Measurements from ENCODE around the gene ATP1A2.

ATP1A2 gene

DNA sequence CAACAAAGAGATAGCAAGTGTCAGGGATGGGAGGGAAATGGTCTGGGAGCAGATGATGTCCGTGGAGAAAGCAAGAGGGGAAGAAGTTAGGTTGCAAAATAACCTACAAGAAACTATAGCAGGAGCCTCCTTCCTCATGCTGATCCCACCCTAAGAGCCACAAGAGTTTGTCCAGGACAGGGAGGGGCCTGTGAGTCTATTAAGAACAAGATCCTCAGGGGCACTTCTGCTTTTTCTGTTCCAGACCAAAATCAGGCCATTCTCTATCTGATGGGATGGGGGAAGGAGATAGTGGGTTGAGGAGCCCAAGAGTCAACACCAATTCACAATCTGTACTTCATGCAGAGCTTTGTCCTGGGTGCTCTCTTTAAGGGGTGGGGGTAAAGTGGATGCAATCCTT, 28.1 kb downstream of the ATP1A2 start:
- H3K9me3 ChIP-seq (ENCODE audit: control insufficient read depth, insufficient read depth, low read depth, low read length): no peaks in the 10 kb centered on the region
- POLR2A ChIA-PET: no interaction called here
- no peaks in the 10 kb centered on the region for H3K4me1 ChIP-seq (ENCODE audit: control insufficient read depth, insufficient read depth, low read length)
- TF ChIP-seq ZNF214 (tag by site-specific recombination; IDR thresholded peaks at IDR 0.05; ENCODE audit: borderline replicate concordance): no peak
- TF ChIP-seq ZEB2 (tag by site-specific recombination; IDR thresholded peaks at IDR 0.05): no peak
- no peak for TF ChIP-seq ZXDB (tag by site-specific recombination; IDR thresholded peaks at IDR 0.05)
- no peak for TF ChIP-seq ZNF37A (tag by site-specific recombination; IDR thresholded peaks at IDR 0.05)
- no peak for TF ChIP-seq ZNF175 (tag by site-specific recombination; IDR thresholded peaks at IDR 0.05)
- TF ChIP-seq ZSCAN16 (tag by site-specific recombination; IDR thresholded peaks at IDR 0.05): no peak
- TF ChIP-seq ZNF747 (tag by site-specific recombination; IDR thresholded peaks at IDR 0.05): no peak
- no peak for TF ChIP-seq ZNF585B (tag by site-specific recombination; IDR thresholded peaks at IDR 0.05)
- TF ChIP-seq ZNF830 (tag by site-specific recombination; IDR thresholded peaks at IDR 0.05; ENCODE audit: low read depth): no peak
- no peak for TF ChIP-seq KLF7 (tag by site-specific recombination; IDR thresholded peaks at IDR 0.05; ENCODE audit: borderline replicate concordance)
- CTCF ChIA-PET: no interaction called here
- no peak overlapping the region for H3K4me3 ChIP-seq (ENCODE audit: low read depth, low read length)
- no peaks in the 10 kb centered on the region for H3K36me3 ChIP-seq (ENCODE audit: control insufficient read depth in 2 of 2, insufficient read depth in 1 of 2, low read length in 2 of 2)
- H3K27ac ChIP-seq (ENCODE audit: extremely low read depth, low read depth, low read length): no peak overlapping the region

DNA sequence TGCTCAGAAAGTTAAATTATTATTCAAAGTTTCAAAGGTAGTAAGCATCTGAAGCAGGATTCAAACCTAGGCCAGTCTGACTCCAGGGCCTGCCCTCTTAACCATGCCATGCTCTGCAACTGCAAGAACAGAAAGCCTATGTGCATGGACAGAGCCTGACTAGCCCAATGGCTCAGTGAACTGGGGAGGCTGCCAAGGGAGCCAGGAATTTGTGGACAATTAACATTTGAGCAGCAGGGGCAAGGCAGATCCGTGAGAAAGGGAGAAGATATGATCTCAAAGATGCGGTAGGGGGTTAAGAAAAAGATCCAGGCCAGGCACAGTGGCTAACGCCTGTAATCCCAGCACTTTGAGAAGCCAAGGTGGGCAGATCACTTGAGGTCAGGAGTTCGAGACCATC, 29.4 kb downstream of the ATP1A2 start:
- no peaks in the 10 kb centered on the region for H3K9me3 ChIP-seq (ENCODE audit: control insufficient read depth, insufficient read depth, low read depth, low read length)
- H3K36me3 ChIP-seq (ENCODE audit: control insufficient read depth in 2 of 2, insufficient read depth in 1 of 2, low read length in 2 of 2): no peaks in the 10 kb centered on the region
- ChIA-PET POLR2A (no interaction called here), CTCF (interaction anchor here (0.9 kb wide), 1 partner anchor 42 kb away, joined by 3 read pairs; no protein-coding TSS in a partner anchor)
- no peak overlapping the region for H3K27ac ChIP-seq (ENCODE audit: extremely low read depth, low read depth, low read length)
- no peaks in the 10 kb centered on the region for H3K4me1 ChIP-seq (ENCODE audit: control insufficient read depth, insufficient read depth, low read length)
- TF ChIP-seq YY1 (tag by site-specific recombination; IDR thresholded peaks at IDR 0.05): no peak
- no peak for TF ChIP-seq WT1 (tag by site-specific recombination; IDR thresholded peaks at IDR 0.05)
- TF ChIP-seq, protein P1, sequence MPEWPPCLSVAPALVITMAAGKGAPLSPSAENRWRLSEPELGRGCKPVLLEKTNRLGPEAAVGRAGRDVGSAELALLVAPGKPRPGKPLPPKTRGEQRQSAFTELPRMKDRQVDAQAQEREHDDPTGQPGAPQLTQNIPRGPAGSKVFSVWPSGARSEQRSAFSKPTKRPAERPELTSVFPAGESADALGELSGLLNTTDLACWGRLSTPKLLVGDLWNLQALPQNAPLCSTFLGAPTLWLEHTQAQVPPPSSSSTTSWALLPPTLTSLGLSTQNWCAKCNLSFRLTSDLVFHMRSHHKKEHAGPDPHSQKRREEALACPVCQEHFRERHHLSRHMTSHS (tag by site-specific recombination; IDR thresholded peaks at IDR 0.05): no peak
- TF ChIP-seq ZNF184 (tag by site-specific recombination; IDR thresholded peaks at IDR 0.05): no peak
- no peak for TF ChIP-seq ZNF239 (tag by site-specific recombination; IDR thresholded peaks at IDR 0.05)
- TF ChIP-seq ZNF214 (tag by site-specific recombination; IDR thresholded peaks at IDR 0.05; ENCODE audit: borderline replicate concordance): no peak
- TF ChIP-seq REPIN1 (tag by site-specific recombination; IDR thresholded peaks at IDR 0.05; ENCODE audit: low read depth): no peak
- TF ChIP-seq ZNF174 (tag by site-specific recombination; IDR thresholded peaks at IDR 0.05): no peak
- no peak overlapping the region for H3K4me3 ChIP-seq (ENCODE audit: low read depth, low read length)

DNA sequence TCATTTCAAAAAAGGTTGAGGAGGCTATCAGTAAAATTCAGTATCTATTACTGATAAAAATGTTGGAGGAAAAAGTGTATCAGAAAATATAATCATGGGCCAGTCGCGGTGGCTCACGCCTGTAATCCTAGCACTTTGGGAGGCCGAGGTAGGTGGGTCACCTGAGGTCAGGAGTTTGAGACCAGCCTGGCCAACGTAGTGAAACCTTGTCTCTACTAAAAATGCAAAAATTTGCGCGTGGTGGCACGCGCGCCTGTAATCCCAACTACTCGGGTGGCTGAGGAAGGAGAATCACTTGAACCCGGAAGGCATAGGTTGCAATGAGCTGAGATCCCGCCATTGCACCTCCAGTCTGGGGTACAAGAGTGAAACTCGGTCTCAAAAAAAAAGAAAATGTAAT, 30.5 kb downstream of the ATP1A2 start:
- Histone ChIP-seq H3K4me1 (ENCODE audit: control insufficient read depth, insufficient read depth, low read length) (no peaks in the 10 kb centered on the region), H3K9me3 (ENCODE audit: control insufficient read depth, insufficient read depth, low read depth, low read length) (no peaks in the 10 kb centered on the region), H3K27ac (ENCODE audit: extremely low read depth, low read depth, low read length) (no peak overlapping the region), H3K4me3 (ENCODE audit: low read depth, low read length) (no peak overlapping the region), H3K36me3 (ENCODE audit: control insufficient read depth in 2 of 2, insufficient read depth in 1 of 2, low read length in 2 of 2) (no peaks in the 10 kb centered on the region)
- TF ChIP-seq ZNF239 (tag by site-specific recombination; IDR thresholded peaks at IDR 0.05): no peak
- TF ChIP-seq KLF1 (tag by site-specific recombination; IDR thresholded peaks at IDR 0.05): no peak
- no peak for TF ChIP-seq ZNF837 (tag by site-specific recombination; IDR thresholded peaks at IDR 0.05)
- TF ChIP-seq ZNF394 (tag by site-specific recombination; IDR thresholded peaks at IDR 0.05; ENCODE audit: borderline replicate concordance): no peak
- TF ChIP-seq ZNF792 (tag by site-specific recombination; IDR thresholded peaks at IDR 0.05): no peak
- ChIA-PET POLR2A (interaction anchor here (1.3 kb wide), 1 partner anchor 23 kb away, joined by 3 read pairs; no protein-coding TSS in a partner anchor), CTCF (interaction anchor here (0.9 kb wide), 1 partner anchor 43 kb away, joined by 3 read pairs; no protein-coding TSS in a partner anchor)

All from HEK293 (cell line).